Measurements from ENCODE around the gene LRRK1.

LRRK1 gene

GRCh38 chr15:100981086-100981485 is 61.9 kb downstream of the LRRK1 start:
- DNase-seq: no peak

- DNase-seq: no peak
Measured at GRCh38 chr15:100983221-100983620, 64.1 kb downstream of the LRRK1 start.

- no peak for DNase-seq
Measured at GRCh38 chr15:100985401-100985800, 66.2 kb downstream of the LRRK1 start.

GRCh38 chr15:100986158-100986896 is 67.2 kb downstream of the LRRK1 start:
- DNase-seq: no peak

- no peak for DNase-seq
Measured at GRCh38 chr15:100987143-100987542, 68.0 kb downstream of the LRRK1 start.

- no peak for DNase-seq
Measured at GRCh38 chr15:100988297-100988696, 69.1 kb downstream of the LRRK1 start.

GRCh38 chr15:100988857-100989256 is 69.7 kb downstream of the LRRK1 start:
- DNase-seq: no peak

- no peak for DNase-seq
Measured at GRCh38 chr15:100994597-100995446, 75.7 kb downstream of the LRRK1 start.

- no peak for DNase-seq
Measured at GRCh38 chr15:100995471-100996430, 76.6 kb downstream of the LRRK1 start.

- no peak for DNase-seq
Measured at GRCh38 chr15:100997442-100997841, 78.3 kb downstream of the LRRK1 start.

GRCh38 chr15:100998630-100999029 is 79.5 kb downstream of the LRRK1 start:
- no peak for DNase-seq

- DNase-seq: no peak
Measured at GRCh38 chr15:100999369-100999768, 80.2 kb downstream of the LRRK1 start.

- no peak for DNase-seq
Measured at GRCh38 chr15:101000271-101000681, 81.1 kb downstream of the LRRK1 start.

- no peak for DNase-seq
Measured at GRCh38 chr15:101001056-101001455, 81.9 kb downstream of the LRRK1 start.

GRCh38 chr15:101001796-101002195 is 82.6 kb downstream of the LRRK1 start:
- DNase-seq: no peak

GRCh38 chr15:101003081-101003480 is 83.9 kb downstream of the LRRK1 start:
- DNase-seq: no peak

- DNase-seq: no peak
Measured at GRCh38 chr15:101003706-101004105, 84.5 kb downstream of the LRRK1 start.

- no peak for DNase-seq
Measured at GRCh38 chr15:101004500-101004899, 85.3 kb downstream of the LRRK1 start.

- DNase-seq: no peak
Measured at GRCh38 chr15:101004986-101005747, 86.0 kb downstream of the LRRK1 start.

- DNase-seq: peak; percentile 21
Measured at GRCh38 chr15:101006931-101007691, 88.0 kb downstream of the LRRK1 start.
